Measurements from ENCODE around the gene MIF4GD. TPM values are rescaled to one million over a fixed set of nuclear protein-coding genes. Genes with fewer than 3 reads are reported as not detected.

Gene MIF4GD
- total and polyA plus RNA-seq, 9 of the 15 experiments (the other 6 are each of a cell fraction or from before 2014, with no cell fraction given) = 11.8 to 63.8 (median 28.1) TPM

DNA sequence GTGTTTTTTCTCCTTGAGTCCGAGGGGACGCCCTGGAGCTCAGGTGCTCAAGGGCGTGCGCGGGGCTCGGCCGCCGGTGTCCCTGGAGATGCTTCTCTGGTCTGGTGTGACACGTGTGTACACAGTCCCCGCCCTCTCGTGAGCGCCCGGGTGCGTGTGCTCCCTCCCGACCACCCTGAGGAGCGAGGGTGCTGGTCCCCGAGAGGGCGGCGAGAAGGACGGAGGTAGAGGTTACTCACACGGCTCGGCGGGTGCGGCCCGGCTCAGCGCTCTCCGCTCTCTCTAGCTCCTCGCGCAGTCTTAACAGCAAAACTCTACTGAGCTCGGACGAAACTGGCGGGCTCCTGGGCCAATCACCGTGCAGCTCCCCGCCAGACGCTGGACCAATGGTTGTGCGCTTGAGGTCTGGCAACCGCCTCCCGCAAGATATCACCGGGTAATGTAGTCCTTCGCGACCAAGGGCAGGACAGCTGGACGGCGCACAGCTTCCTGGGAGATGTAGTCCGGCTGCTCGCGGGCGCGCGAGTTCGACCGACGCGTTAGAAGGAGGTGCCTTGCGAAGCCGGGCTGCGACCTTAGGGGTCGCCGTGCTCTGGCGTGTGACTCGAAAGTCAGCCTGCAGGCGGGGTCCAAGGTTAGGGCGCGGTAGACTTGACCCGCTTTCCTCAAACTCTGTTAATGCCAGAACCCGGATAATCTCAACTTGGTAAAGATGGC lies 18.2 kb upstream of the MIF4GD start, which contains the start of gene SLC25A19 (continued):
- TF ChIP-seq, protein P1, sequence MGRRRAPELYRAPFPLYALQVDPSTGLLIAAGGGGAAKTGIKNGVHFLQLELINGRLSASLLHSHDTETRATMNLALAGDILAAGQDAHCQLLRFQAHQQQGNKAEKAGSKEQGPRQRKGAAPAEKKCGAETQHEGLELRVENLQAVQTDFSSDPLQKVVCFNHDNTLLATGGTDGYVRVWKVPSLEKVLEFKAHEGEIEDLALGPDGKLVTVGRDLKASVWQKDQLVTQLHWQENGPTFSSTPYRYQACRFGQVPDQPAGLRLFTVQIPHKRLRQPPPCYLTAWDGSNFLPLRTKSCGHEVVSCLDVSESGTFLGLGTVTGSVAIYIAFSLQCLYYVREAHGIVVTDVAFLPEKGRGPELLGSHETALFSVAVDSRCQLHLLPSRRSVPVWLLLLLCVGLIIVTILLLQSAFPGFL (CRISPR knock-in tag; IDR thresholded peaks at IDR 0.05) = no peak
- TF ChIP-seq TOE1 (IDR thresholded peaks at IDR 0.05; ENCODE audit: borderline replicate concordance) = no peak
- TF ChIP-seq TOE1 (CRISPR knock-in tag; IDR thresholded peaks at IDR 0.05; ENCODE audit: borderline replicate concordance, low read depth) = no peak
- no peak for TF ChIP-seq ZC3H11A (IDR thresholded peaks at IDR 0.05; ENCODE audit: low read depth, low read length)
- no peak for TF ChIP-seq SMARCC2 (IDR thresholded peaks at IDR 0.05; ENCODE audit: low read depth)
- TF ChIP-seq SNIP1 (IDR thresholded peaks at IDR 0.05; ENCODE audit: low read depth) = no peak
- TF ChIP-seq ZNF589 (CRISPR knock-in tag; IDR thresholded peaks at IDR 0.05; ENCODE audit: low read depth) = peak; percentile 6; the same call in 1 of the 2 replicates
- TF ChIP-seq ZNF239 (CRISPR knock-in tag; IDR thresholded peaks at IDR 0.05) = no peak
- no peak for TF ChIP-seq ZNF444 (CRISPR knock-in tag; IDR thresholded peaks at IDR 0.05)
- TF ChIP-seq RAD21 (CRISPR knock-in tag; conservative IDR thresholded peaks at IDR 0.05 in 1 of 2, IDR thresholded peaks at IDR 0.05 in 1 of 2) = peak in 1 of 2 experiments; percentile 60; a peak in 3 of 4 replicates
- TF ChIP-seq, protein P2, sequence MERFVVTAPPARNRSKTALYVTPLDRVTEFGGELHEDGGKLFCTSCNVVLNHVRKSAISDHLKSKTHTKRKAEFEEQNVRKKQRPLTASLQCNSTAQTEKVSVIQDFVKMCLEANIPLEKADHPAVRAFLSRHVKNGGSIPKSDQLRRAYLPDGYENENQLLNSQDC (CRISPR knock-in tag; IDR thresholded peaks at IDR 0.05) = no peak
- no peak for TF ChIP-seq POLR3A (IDR thresholded peaks at IDR 0.05; ENCODE audit: borderline replicate concordance, extremely low read depth, insufficient read depth, insufficient read length)
- TF ChIP-seq, protein P3, sequence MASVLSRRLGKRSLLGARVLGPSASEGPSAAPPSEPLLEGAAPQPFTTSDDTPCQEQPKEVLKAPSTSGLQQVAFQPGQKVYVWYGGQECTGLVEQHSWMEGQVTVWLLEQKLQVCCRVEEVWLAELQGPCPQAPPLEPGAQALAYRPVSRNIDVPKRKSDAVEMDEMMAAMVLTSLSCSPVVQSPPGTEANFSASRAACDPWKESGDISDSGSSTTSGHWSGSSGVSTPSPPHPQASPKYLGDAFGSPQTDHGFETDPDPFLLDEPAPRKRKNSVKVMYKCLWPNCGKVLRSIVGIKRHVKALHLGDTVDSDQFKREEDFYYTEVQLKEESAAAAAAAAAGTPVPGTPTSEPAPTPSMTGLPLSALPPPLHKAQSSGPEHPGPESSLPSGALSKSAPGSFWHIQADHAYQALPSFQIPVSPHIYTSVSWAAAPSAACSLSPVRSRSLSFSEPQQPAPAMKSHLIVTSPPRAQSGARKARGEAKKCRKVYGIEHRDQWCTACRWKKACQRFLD (CRISPR knock-in tag; IDR thresholded peaks at IDR 0.05) = no peak; the same call in 1 of the 2 replicates
- TF ChIP-seq FOXK2 (conservative IDR thresholded peaks at IDR 0.05 in 1 of 2, IDR thresholded peaks at IDR 0.05 in 1 of 2; ENCODE audit: low read depth in 2 of 2) = no peak; a peak in 2 of 4 replicates
- TF ChIP-seq FOS (IDR thresholded peaks at IDR 0.05; ENCODE audit: extremely low read depth, insufficient read length) = peak; percentile 95
- TF ChIP-seq, protein P4, sequence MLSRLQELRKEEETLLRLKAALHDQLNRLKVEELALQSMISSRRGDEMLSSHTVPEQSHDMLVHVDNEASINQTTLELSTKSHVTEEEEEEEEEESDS (CRISPR knock-in tag; IDR thresholded peaks at IDR 0.05) = no peak
- TF ChIP-seq NFRKB (IDR thresholded peaks at IDR 0.05; ENCODE audit: low read depth) = no peak
- TF ChIP-seq XRCC3 (IDR thresholded peaks at IDR 0.05) = no peak
- peak; percentile 62 for TF ChIP-seq POU5F1 (IDR thresholded peaks at IDR 0.05; ENCODE audit: borderline replicate concordance, low read depth, low read length, partially characterized antibody)
- peak; percentile 76 for TF ChIP-seq HNRNPLL (IDR thresholded peaks at IDR 0.05; ENCODE audit: low read depth, low read length, poor library complexity, severe bottlenecking)
- no peak for TF ChIP-seq SETDB1 (IDR thresholded peaks at IDR 0.05; ENCODE audit: low read length)
- TF ChIP-seq EHMT2 (IDR thresholded peaks at IDR 0.05) = no peak
- TF ChIP-seq, protein P5, sequence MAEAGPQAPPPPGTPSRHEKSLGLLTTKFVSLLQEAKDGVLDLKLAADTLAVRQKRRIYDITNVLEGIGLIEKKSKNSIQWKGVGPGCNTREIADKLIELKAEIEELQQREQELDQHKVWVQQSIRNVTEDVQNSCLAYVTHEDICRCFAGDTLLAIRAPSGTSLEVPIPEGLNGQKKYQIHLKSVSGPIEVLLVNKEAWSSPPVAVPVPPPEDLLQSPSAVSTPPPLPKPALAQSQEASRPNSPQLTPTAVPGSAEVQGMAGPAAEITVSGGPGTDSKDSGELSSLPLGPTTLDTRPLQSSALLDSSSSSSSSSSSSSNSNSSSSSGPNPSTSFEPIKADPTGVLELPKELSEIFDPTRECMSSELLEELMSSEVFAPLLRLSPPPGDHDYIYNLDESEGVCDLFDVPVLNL (CRISPR knock-in tag; IDR thresholded peaks at IDR 0.05; ENCODE audit: low read depth) = no peak
- no peak for TF ChIP-seq KLF10 (CRISPR knock-in tag; IDR thresholded peaks at IDR 0.05)

All from K562 (cell line).